Cardiac muscle cell (in vitro differentiated cells and primary cell): ENCODE measurements around the gene TCF3. TPM values are rescaled to one million over a fixed set of nuclear protein-coding genes. Genes with fewer than 3 reads are reported as not detected.
"Not testable (repeated sequence)": the region's sequence is repeated elsewhere in the genome, so short reads cannot be mapped to it uniquely, and the experiment has no call there.

ENCODE experiments used
- DNase-seq, 2 donors: peaks; one replicate each; pipeline versions ENCODE4 v3.0.0 to v3.0.0-alpha.2; 2010 to 2017; ENCODE audit warnings: low read depth in 1 of 2, low spot score in 1 of 2
- H3K27ac ChIP-seq: fragments of 200-600 bp; sonication (generic); 2 replicates; pipeline ENCODE4 v1.5.1; 2016
- H3K27me3 ChIP-seq: fragments of 200-600 bp; sonication (generic); 2 replicates; pipeline ENCODE4 v1.6.0; 2016; ENCODE audit warnings: control low read depth
- H3K36me3 ChIP-seq: fragments of 200-600 bp; sonication (generic); 2 replicates; pipeline ENCODE4 v1.5.1; 2016; ENCODE audit warnings: control low read depth
- H3K4me1 ChIP-seq: fragments of 200-600 bp; sonication (generic); 2 replicates; pipeline ENCODE4 v1.8.1; 2017; ENCODE audit warnings: low read depth, mild to moderate bottlenecking, mixed run types
- H3K4me3 ChIP-seq: fragments of 200-600 bp; sonication (generic); 2 replicates; pipeline ENCODE4 v1.5.1; 2016; ENCODE audit warnings: mild to moderate bottlenecking
- H3K9me3 ChIP-seq: fragments of 200-600 bp; sonication (generic); 2 replicates; pipeline ENCODE4 v1.5.1; 2017; ENCODE audit warnings: low read depth, mild to moderate bottlenecking, control low read depth
- polyA plus RNA-seq: library from polyadenylated mRNA; unstranded; fragments of >200 nt; fragmentation: Nextera tagmentation; extraction: Ambion mirVana; gene quantifications from 2 replicates; pipeline ENCODE4 v1.2.1, GENCODE V29; 2016
- total RNA-seq: library from RNA; depleted of rRNA; stranded (reverse); fragments of >200 nt; gene quantifications from 2 replicates; pipeline ENCODE4 v1.2.3, GENCODE V29; 2016
- TF ChIP-seq, protein P1 (sequence below): IDR thresholded peaks from 2 replicates; pipeline ENCODE4 v1.5.1; 2012; ENCODE audit warnings: low read depth, mild to moderate bottlenecking, low read length

TCF3 gene
- total and polyA plus RNA-seq, 2 experiments from 2014 or later = 110 to 281 TPM

DNA sequence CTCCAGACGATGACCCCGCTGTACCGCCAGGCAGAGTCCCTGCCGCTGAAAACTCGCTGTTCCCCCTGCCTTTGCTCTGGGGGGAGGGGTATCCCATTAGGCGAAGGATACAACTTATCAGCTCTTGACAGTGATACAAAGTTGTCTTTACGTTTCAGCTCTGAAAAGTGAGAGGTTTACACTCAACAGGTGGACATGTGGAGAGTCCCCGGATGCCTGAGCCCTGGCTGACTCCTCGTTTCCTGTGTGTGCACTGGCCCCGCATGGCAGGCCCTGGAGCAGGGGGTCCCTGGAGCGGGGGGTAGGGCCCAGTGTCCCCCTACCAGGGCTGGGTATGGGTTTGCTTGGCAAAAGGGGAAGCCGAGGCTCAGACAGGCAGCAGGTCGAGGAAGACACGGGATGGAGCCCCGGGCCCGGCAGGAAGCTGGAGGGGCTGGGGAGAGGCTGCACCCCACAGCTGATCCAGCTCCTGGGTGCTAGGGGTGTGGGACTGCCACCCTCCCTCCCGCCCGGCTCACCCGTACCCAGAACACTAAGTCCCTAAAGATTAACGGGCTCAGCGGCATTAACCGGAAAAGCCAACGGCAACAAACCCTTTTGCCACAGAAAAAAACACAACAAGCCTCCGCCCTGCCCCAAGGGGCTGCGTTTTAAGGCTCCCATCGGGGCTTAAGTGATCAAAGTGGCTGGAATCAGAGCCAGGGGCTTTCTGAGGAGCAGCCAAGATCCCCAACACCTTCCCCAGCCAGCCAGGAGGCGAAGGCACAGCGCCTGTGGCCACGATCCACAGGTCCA, 5.6 kb downstream of the TCF3 start:
- TF ChIP-seq, protein P1, sequence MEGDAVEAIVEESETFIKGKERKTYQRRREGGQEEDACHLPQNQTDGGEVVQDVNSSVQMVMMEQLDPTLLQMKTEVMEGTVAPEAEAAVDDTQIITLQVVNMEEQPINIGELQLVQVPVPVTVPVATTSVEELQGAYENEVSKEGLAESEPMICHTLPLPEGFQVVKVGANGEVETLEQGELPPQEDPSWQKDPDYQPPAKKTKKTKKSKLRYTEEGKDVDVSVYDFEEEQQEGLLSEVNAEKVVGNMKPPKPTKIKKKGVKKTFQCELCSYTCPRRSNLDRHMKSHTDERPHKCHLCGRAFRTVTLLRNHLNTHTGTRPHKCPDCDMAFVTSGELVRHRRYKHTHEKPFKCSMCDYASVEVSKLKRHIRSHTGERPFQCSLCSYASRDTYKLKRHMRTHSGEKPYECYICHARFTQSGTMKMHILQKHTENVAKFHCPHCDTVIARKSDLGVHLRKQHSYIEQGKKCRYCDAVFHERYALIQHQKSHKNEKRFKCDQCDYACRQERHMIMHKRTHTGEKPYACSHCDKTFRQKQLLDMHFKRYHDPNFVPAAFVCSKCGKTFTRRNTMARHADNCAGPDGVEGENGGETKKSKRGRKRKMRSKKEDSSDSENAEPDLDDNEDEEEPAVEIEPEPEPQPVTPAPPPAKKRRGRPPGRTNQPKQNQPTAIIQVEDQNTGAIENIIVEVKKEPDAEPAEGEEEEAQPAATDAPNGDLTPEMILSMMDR = no peak

GRCh38 chr19:1646149-1646548, 6.3 kb downstream of the TCF3 start:
- no peaks in the 10 kb centered on the region for H3K9me3 ChIP-seq
- TF ChIP-seq, protein P1 = no peak
- H3K36me3 ChIP-seq = peaks cover 7% of the 10 kb centered on the region
- H3K27me3 ChIP-seq = no peaks in the 10 kb centered on the region
- H3K4me3 ChIP-seq = no peak overlapping the region
- H3K27ac ChIP-seq = no peak overlapping the region
- no peak for DNase-seq
- H3K4me1 ChIP-seq = no peaks in the 10 kb centered on the region

More for the DNA sequence above, 5.6 kb downstream of the TCF3 start:
- H3K27ac ChIP-seq = peak overlapping the region; percentile 11
- no peak overlapping the region for H3K4me3 ChIP-seq
- H3K4me1 ChIP-seq = no peaks in the 10 kb centered on the region
- H3K9me3 ChIP-seq = no peaks in the 10 kb centered on the region
- H3K27me3 ChIP-seq = no peaks in the 10 kb centered on the region
- no peaks in the 10 kb centered on the region for H3K36me3 ChIP-seq
- no peak for DNase-seq

DNA sequence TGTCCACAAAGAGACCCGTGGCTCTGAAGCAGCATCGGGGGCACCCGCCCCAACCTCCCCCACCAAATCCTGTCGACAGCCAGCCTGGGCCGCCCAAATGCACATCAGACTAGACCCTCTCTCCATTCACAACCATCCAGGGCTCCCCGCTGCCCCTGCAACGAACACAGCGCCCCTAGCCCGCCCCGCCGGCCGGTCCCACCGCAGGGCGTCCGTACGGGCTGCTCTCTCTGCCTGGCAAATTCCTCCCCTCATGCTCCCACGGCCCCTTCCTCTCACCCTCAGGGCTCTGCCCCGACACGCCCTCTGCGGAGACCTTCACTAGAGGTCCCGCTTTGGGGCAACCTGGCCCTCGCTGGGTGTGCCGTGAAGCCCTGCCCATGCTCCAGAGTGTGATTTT, 7.1 kb downstream of the TCF3 start:
- DNase-seq = no peak

GRCh38 chr19:1644070-1644469, 8.3 kb downstream of the TCF3 start:
- Histone ChIP-seq H3K36me3 (peaks cover 9% of the 10 kb centered on the region), H3K4me1 (peaks cover 3% of the 10 kb centered on the region), H3K27me3 (no peaks in the 10 kb centered on the region), H3K9me3 (no peaks in the 10 kb centered on the region), H3K27ac (no peak overlapping the region), H3K4me3 (no peak overlapping the region)
- TF ChIP-seq, protein P1 = no peak
- no peak for DNase-seq

More for the DNA sequence above, 7.1 kb downstream of the TCF3 start:
- Histone ChIP-seq H3K9me3 (no peaks in the 10 kb centered on the region), H3K4me3 (no peak overlapping the region), H3K27ac (no peak overlapping the region), H3K36me3 (peaks cover 9% of the 10 kb centered on the region), H3K4me1 (no peaks in the 10 kb centered on the region), H3K27me3 (no peaks in the 10 kb centered on the region)
- TF ChIP-seq, protein P1 = no peak

DNA sequence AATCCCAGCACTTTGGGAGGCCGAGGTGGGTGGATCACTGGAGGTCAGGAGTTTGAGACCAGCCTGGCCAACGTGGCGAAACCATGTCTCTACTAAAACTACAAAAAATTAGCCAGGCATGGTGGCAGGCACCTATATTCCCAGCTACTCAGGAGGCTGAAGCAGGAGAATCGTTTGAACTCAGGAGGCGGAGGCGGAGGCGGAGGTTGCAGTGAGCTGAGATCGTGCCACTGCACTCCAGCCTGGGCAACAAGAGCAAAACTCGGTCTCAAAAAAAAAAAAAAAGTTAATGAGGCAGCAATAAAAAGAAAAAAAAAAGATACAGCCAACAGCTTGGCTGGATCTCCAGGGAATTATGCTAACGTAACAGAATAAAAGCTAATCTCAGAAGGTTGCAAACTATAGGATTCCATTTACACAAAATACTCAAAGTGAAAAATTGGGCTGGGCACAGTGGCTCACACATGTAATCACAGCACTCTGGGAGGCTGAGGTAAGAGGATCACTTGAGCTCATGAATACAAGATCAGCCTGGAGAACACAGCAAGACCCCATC, 11.4 kb downstream of the TCF3 start:
- H3K27ac ChIP-seq, H3K4me3 ChIP-seq, H3K27me3 ChIP-seq, DNase-seq, H3K9me3 ChIP-seq, H3K4me1 ChIP-seq: not testable (repeated sequence)
- H3K36me3 ChIP-seq = peaks cover 13% of the 10 kb centered on the region
